H9 (cell line): ENCODE measurements around the gene RALGAPA1. TPM values are rescaled to one million over a fixed set of nuclear protein-coding genes. Genes with fewer than 3 reads are reported as not detected.

Experiments used
- DNase-seq: peaks from one replicate; pipeline ENCODE4 v3.0.0-alpha.2; 2017
- H2AFZ ChIP-seq: one replicate; pipeline ENCODE4 v1.6.1; 2013; ENCODE audit warnings: mild to moderate bottlenecking, low read length, control low read depth, moderate library complexity
- H2AK5ac ChIP-seq: 2 replicates; pipeline ENCODE4 v1.6.1; 2013; ENCODE audit warnings: low read length, control low read depth, mixed read lengths; ENCODE audit not compliant: insufficient read length
- H2BK120ac ChIP-seq: one replicate; pipeline ENCODE4 v1.6.1; 2013; ENCODE audit warnings: low read depth, mild to moderate bottlenecking, low read length, control low read depth, inconsistent platforms; ENCODE audit not compliant: poor library complexity, severe bottlenecking
- H2BK12ac ChIP-seq: 2 replicates; pipeline ENCODE4 v1.6.1; 2013; ENCODE audit warnings: low read length, control low read depth, mixed read lengths, low read depth; ENCODE audit not compliant: insufficient read length
- H2BK15ac ChIP-seq: 2 replicates; pipeline ENCODE4 v1.6.1; 2013; ENCODE audit warnings: low read depth, low read length, control low read depth
- H2BK20ac ChIP-seq: one replicate; pipeline ENCODE4 v1.6.1; 2013; ENCODE audit warnings: low read depth, mild to moderate bottlenecking, low read length, control low read depth, inconsistent platforms; ENCODE audit not compliant: poor library complexity, severe bottlenecking
- H2BK5ac ChIP-seq: 2 replicates; pipeline ENCODE4 v1.6.1; 2013; ENCODE audit warnings: low read length, control low read depth, mixed read lengths; ENCODE audit not compliant: insufficient read length
- H3K14ac ChIP-seq: 2 replicates; pipeline ENCODE4 v1.6.1; 2013; ENCODE audit warnings: low read length, control low read depth; ENCODE audit not compliant: insufficient read depth
- H3K18ac ChIP-seq: 2 replicates; pipeline ENCODE4 v1.6.1; 2013; ENCODE audit warnings: low read depth, mild to moderate bottlenecking, mixed read lengths, low read length, control low read depth; ENCODE audit not compliant: insufficient read length
- H3K23ac ChIP-seq: 2 replicates; pipeline ENCODE4 v1.6.1; 2013; ENCODE audit warnings: low read length, control low read depth, mixed read lengths, low read depth; ENCODE audit not compliant: insufficient read length
- H3K23me2 ChIP-seq: 2 replicates; pipeline ENCODE4 v1.6.1; 2013; ENCODE audit warnings: low read depth, mild to moderate bottlenecking, mixed read lengths, low read length, control low read depth; ENCODE audit not compliant: insufficient read length, poor library complexity, severe bottlenecking
- H3K27ac ChIP-seq: 2 replicates; pipeline ENCODE4 v1.5.1; 2013; ENCODE audit warnings: low read length, control low read depth, mixed read lengths, low read depth; ENCODE audit not compliant: insufficient read length
- H3K27me3 ChIP-seq: 2 replicates; pipeline ENCODE4 v1.6.1; 2013; ENCODE audit warnings: low read length, control low read depth, inconsistent platforms; ENCODE audit not compliant: insufficient read depth
- H3K4ac ChIP-seq: 2 replicates; pipeline ENCODE4 v1.6.1; 2013; ENCODE audit warnings: low read depth, mild to moderate bottlenecking, control low read depth, inconsistent platforms, low read length, moderate library complexity
- H3K4me1 ChIP-seq: 2 replicates; pipeline ENCODE4 v1.6.1; 2013; ENCODE audit warnings: low read length, control low read depth, inconsistent platforms; ENCODE audit not compliant: insufficient read depth
- H3K4me2 ChIP-seq: 2 replicates; pipeline ENCODE4 v1.6.1; 2013; ENCODE audit warnings: low read length, control low read depth, mixed read lengths; ENCODE audit not compliant: insufficient read length, insufficient read depth
- H3K56ac ChIP-seq: 2 replicates; pipeline ENCODE4 v1.6.1; 2013; ENCODE audit warnings: low read depth, mild to moderate bottlenecking, mixed read lengths, low read length, control low read depth; ENCODE audit not compliant: insufficient read length
- H3K79me1 ChIP-seq: 2 replicates; pipeline ENCODE4 v1.6.1; 2013; ENCODE audit warnings: low read depth, mild to moderate bottlenecking, moderate library complexity, low read length, control low read depth, inconsistent platforms; ENCODE audit not compliant: insufficient read depth, poor library complexity, severe bottlenecking
- H3K79me2 ChIP-seq: 2 replicates; pipeline ENCODE4 v1.6.1; 2013; ENCODE audit warnings: low read length, control low read depth, inconsistent platforms; ENCODE audit not compliant: insufficient read depth
- H3K9ac ChIP-seq: 2 replicates; pipeline ENCODE4 v1.6.1; 2013; ENCODE audit warnings: low read length, control low read depth, mixed read lengths; ENCODE audit not compliant: insufficient read length; ENCODE audit errors: extremely low read depth
- H3K9me3 ChIP-seq: one replicate; pipeline ENCODE4 v1.6.1; 2013; ENCODE audit warnings: low read depth, low read length, inconsistent platforms; ENCODE audit not compliant: control insufficient read depth
- H3T11ph ChIP-seq: one replicate; pipeline ENCODE4 v1.6.1; 2013; ENCODE audit warnings: mild to moderate bottlenecking, low read length, control low read depth, inconsistent platforms
- H4K20me1 ChIP-seq: one replicate; pipeline ENCODE4 v1.6.1; 2013; ENCODE audit not compliant: control insufficient read depth, insufficient read length, insufficient read depth
- H4K5ac ChIP-seq: 2 replicates; pipeline ENCODE4 v1.6.1; 2013; ENCODE audit warnings: low read depth, mild to moderate bottlenecking, mixed read lengths, low read length, control low read depth; ENCODE audit not compliant: insufficient read length
- H4K8ac ChIP-seq: replicated peaks from 2 replicates; pipeline ENCODE4 v1.6.1; 2013; ENCODE audit warnings: low read length, control low read depth, mixed read lengths, low read depth; ENCODE audit not compliant: insufficient read length
- H4K91ac ChIP-seq: 2 replicates; pipeline ENCODE4 v1.6.1; 2013; ENCODE audit warnings: low read depth, mild to moderate bottlenecking, moderate library complexity, mixed read lengths, low read length, control low read depth; ENCODE audit not compliant: insufficient read length
- H3K27ac Mint-ChIP-seq, 3 experiments: 2 replicates in 2 of 3; 3 replicates in 1 of 3; pipeline ENCODE4 v1.8.0; 2020 to 2021; ENCODE audit warnings: mixed read lengths in 3 of 3, mild to moderate bottlenecking in 1 of 3, moderate library complexity in 1 of 3
- H3K27me3 Mint-ChIP-seq: 2 replicates; pipeline ENCODE4 v1.8.0; 2021; ENCODE audit warnings: low read depth, mild to moderate bottlenecking, moderate library complexity, mixed read lengths
- H3K36me3 Mint-ChIP-seq, 3 experiments: 2 replicates in 2 of 3; 3 replicates in 1 of 3; pipeline ENCODE4 v1.8.0; 2020 to 2021; ENCODE audit warnings: low read depth in 3 of 3, mixed read lengths in 3 of 3; ENCODE audit not compliant: insufficient read depth in 1 of 3
- H3K4me1 Mint-ChIP-seq, 2 experiments: 2 replicates each; pipeline ENCODE4 v1.8.0; 2020; ENCODE audit warnings: mixed read lengths in 2 of 2
- H3K4me3 Mint-ChIP-seq, 2 experiments: 2 replicates in 1 of 2; 3 replicates in 1 of 2; pipeline ENCODE4 v1.8.0; 2020 to 2021; ENCODE audit warnings: mild to moderate bottlenecking in 2 of 2, mixed read lengths in 2 of 2, moderate library complexity in 1 of 2
- H3K9me3 Mint-ChIP-seq, 2 experiments: 2 replicates in 1 of 2; 3 replicates in 1 of 2; pipeline ENCODE4 v1.8.0; 2020; ENCODE audit warnings: mild to moderate bottlenecking in 2 of 2, mixed read lengths in 2 of 2, moderate library complexity in 1 of 2
- CTCF ChIP-seq: fragments of 200-600 bp; sonication (generic); conservative IDR thresholded peaks from 3 replicates; pipeline ENCODE4 v1.8.0; 2021; ENCODE audit warnings: antibody characterized with exemption, mild to moderate bottlenecking
- WGBS: extraction: QIAGEN DNeasy Blood & Tissue Kit; methylation state at CpG from one replicate; pipeline ENCODE4 v1.1.7; 2013; ENCODE audit warnings: missing lambda C conversion rate, low lambda C conversion rate, mixed read lengths; ENCODE audit not compliant: insufficient read length; ENCODE audit errors: extremely low coverage; 5-methylcytosine and 5-hydroxymethylcytosine counted together
- total RNA-seq: library from RNA; stranded (reverse); gene quantifications from 2 replicates; pipeline ENCODE4 v1.2.1, GENCODE V29; 2021

RALGAPA1 gene
- total RNA-seq, 1 experiment from 2014 or later: 29.8 TPM

GRCh38 chr14:35827678-35828472 is 18.8 kb upstream of the RALGAPA1 start:
- Mint-ChIP-seq H3K9me3 (no peaks in the 10 kb centered on the region), H3K4me3 (peak overlapping the region; percentile 91 to 95), H3K27ac (peak overlapping the region in 1 of 3 experiments; percentile 14; a peak in 1 of 7 replicates), H3K36me3 (peaks cover 0 to 14% (median 13%) of the 10 kb centered on the region in 3 experiments; a peak in 4 of 7 replicates), H3K4me1 (peaks cover 12% of the 10 kb centered on the region in 2 experiments), H3K27me3 (no peaks in the 10 kb centered on the region)
- Histone ChIP-seq H3K4me2 (peak overlapping the region; percentile 78), H2AFZ (no peak overlapping the region), H2AK5ac (no peak overlapping the region), H4K8ac (no peak overlapping the region), H3K27ac (no peak overlapping the region), H3T11ph (no peak overlapping the region), H3K14ac (no peak overlapping the region), H3K27me3 (no peaks in the 10 kb centered on the region), H4K5ac (no peak overlapping the region), H2BK15ac (no peak overlapping the region), H3K23me2 (peaks cover 5% of the 10 kb centered on the region), H3K56ac (no peak overlapping the region), H4K20me1 (no peaks in the 10 kb centered on the region), H3K79me2 (no peaks in the 10 kb centered on the region; the same call in 1 of the 2 replicates), H3K18ac (no peak overlapping the region), H2BK120ac (no peak overlapping the region), H3K9ac (no peak overlapping the region), H3K9me3 (no peaks in the 10 kb centered on the region), H3K79me1 (no peaks in the 10 kb centered on the region), H3K23ac (no peak overlapping the region), H2BK5ac (no peak overlapping the region), H3K4me1 (no peaks in the 10 kb centered on the region), H2BK12ac (no peak overlapping the region), H4K91ac (no peak overlapping the region), H3K4ac (no peak overlapping the region), H2BK20ac (no peak overlapping the region)
- no peak for TF ChIP-seq CTCF
- DNase-seq: no peak
- no CpG with 5 or more reads among the region's 11 CpGs for WGBS
